Measurements from ENCODE around the gene PIP5K1B. TPM values are rescaled to one million over a fixed set of nuclear protein-coding genes. Genes with fewer than 3 reads are reported as not detected.

Gene PIP5K1B
- total RNA-seq, 1 donor from 2014 or later, result 1.3 TPM

GRCh38 chr9:68720656-68721313 is 15.7 kb downstream of the PIP5K1B start:
- no peaks in the 10 kb centered on the region for H3K4me1 Mint-ChIP-seq (ENCODE audit: low read depth, unreplicated experiment)
- TF ChIP-seq CTCF (IDR thresholded peaks at IDR 0.05; ENCODE audit: insufficient read depth, low read depth, low read length), result no peak
- TF ChIP-seq EZH2 (IDR thresholded peaks at IDR 0.05; ENCODE audit: insufficient read depth, low read length), result no peak
- Histone ChIP-seq H3K36me3 (ENCODE audit: insufficient read depth, low read length) (no peaks in the 10 kb centered on the region), H3K27me3 (ENCODE audit: insufficient read depth, low read length) (no peaks in the 10 kb centered on the region), H3K4me3 (ENCODE audit: insufficient read depth, low read depth, low read length) (no peak overlapping the region), H3K27ac (ENCODE audit: low read depth, low read length) (no peak overlapping the region), H3K4me1 (ENCODE audit: insufficient read depth, low read length) (no peaks in the 10 kb centered on the region), H3K79me2 (ENCODE audit: insufficient read depth, low read length) (no peaks in the 10 kb centered on the region), H3K9me3 (ENCODE audit: insufficient read depth, low read depth, low read length) (no peaks in the 10 kb centered on the region), H3K9ac (ENCODE audit: low read length) (no peak overlapping the region), H2AFZ (ENCODE audit: low read depth, low read length) (no peak overlapping the region), H3K4me2 (ENCODE audit: low read length) (no peak overlapping the region), H4K20me1 (ENCODE audit: insufficient read depth, low read length) (no peaks in the 10 kb centered on the region)
- H3K4me3 Mint-ChIP-seq (ENCODE audit: unreplicated experiment), result no peak overlapping the region
- H3K27ac Mint-ChIP-seq (ENCODE audit: unreplicated experiment), result no peak overlapping the region
- H3K27me3 Mint-ChIP-seq (ENCODE audit: low read depth, unreplicated experiment), result peaks cover 3% of the 10 kb centered on the region
- DNase-seq (ENCODE audit: low read depth) (no peak), FAIRE-seq (no peak)
- H3K36me3 Mint-ChIP-seq (ENCODE audit: low read depth, unreplicated experiment), result no peaks in the 10 kb centered on the region
- H3K9me3 Mint-ChIP-seq (ENCODE audit: unreplicated experiment), result no peaks in the 10 kb centered on the region

GRCh38 chr9:68721666-68722330 is 16.8 kb downstream of the PIP5K1B start:
- H3K4me1 Mint-ChIP-seq (ENCODE audit: low read depth, unreplicated experiment), result no peaks in the 10 kb centered on the region
- Histone ChIP-seq H3K4me3 (ENCODE audit: insufficient read depth, low read depth, low read length) (no peak overlapping the region), H4K20me1 (ENCODE audit: insufficient read depth, low read length) (no peaks in the 10 kb centered on the region), H3K4me2 (ENCODE audit: low read length) (no peak overlapping the region), H3K36me3 (ENCODE audit: insufficient read depth, low read length) (no peaks in the 10 kb centered on the region), H3K9ac (ENCODE audit: low read length) (no peak overlapping the region), H3K27ac (ENCODE audit: low read depth, low read length) (no peak overlapping the region), H3K79me2 (ENCODE audit: insufficient read depth, low read length) (no peaks in the 10 kb centered on the region), H2AFZ (ENCODE audit: low read depth, low read length) (no peak overlapping the region), H3K4me1 (ENCODE audit: insufficient read depth, low read length) (no peaks in the 10 kb centered on the region), H3K27me3 (ENCODE audit: insufficient read depth, low read length) (no peaks in the 10 kb centered on the region), H3K9me3 (ENCODE audit: insufficient read depth, low read depth, low read length) (no peaks in the 10 kb centered on the region)
- H3K4me3 Mint-ChIP-seq (ENCODE audit: unreplicated experiment), result no peak overlapping the region
- DNase-seq (ENCODE audit: low read depth), result no peak
- H3K27ac Mint-ChIP-seq (ENCODE audit: unreplicated experiment), result no peak overlapping the region
- no peaks in the 10 kb centered on the region for H3K36me3 Mint-ChIP-seq (ENCODE audit: low read depth, unreplicated experiment)
- no peak for TF ChIP-seq CTCF (IDR thresholded peaks at IDR 0.05; ENCODE audit: insufficient read depth, low read depth, low read length)
- TF ChIP-seq EZH2 (IDR thresholded peaks at IDR 0.05; ENCODE audit: insufficient read depth, low read length), result no peak
- FAIRE-seq, result no peak
- H3K27me3 Mint-ChIP-seq (ENCODE audit: low read depth, unreplicated experiment), result peaks cover 3% of the 10 kb centered on the region
- H3K9me3 Mint-ChIP-seq (ENCODE audit: unreplicated experiment), result no peaks in the 10 kb centered on the region

- Histone ChIP-seq H2AFZ (ENCODE audit: low read depth, low read length) (no peak overlapping the region), H3K36me3 (ENCODE audit: insufficient read depth, low read length) (no peaks in the 10 kb centered on the region), H3K4me1 (ENCODE audit: insufficient read depth, low read length) (no peaks in the 10 kb centered on the region), H3K27ac (ENCODE audit: low read depth, low read length) (no peak overlapping the region), H4K20me1 (ENCODE audit: insufficient read depth, low read length) (no peaks in the 10 kb centered on the region), H3K9me3 (ENCODE audit: insufficient read depth, low read depth, low read length) (no peaks in the 10 kb centered on the region), H3K79me2 (ENCODE audit: insufficient read depth, low read length) (no peaks in the 10 kb centered on the region), H3K4me2 (ENCODE audit: low read length) (no peak overlapping the region), H3K27me3 (ENCODE audit: insufficient read depth, low read length) (no peaks in the 10 kb centered on the region), H3K4me3 (ENCODE audit: insufficient read depth, low read depth, low read length) (no peak overlapping the region), H3K9ac (ENCODE audit: low read length) (no peak overlapping the region)
- no peaks in the 10 kb centered on the region for H3K36me3 Mint-ChIP-seq (ENCODE audit: low read depth, unreplicated experiment)
- DNase-seq (ENCODE audit: low read depth) (no peak), FAIRE-seq (no peak)
- TF ChIP-seq CTCF (IDR thresholded peaks at IDR 0.05; ENCODE audit: insufficient read depth, low read depth, low read length), result no peak
- no peak for TF ChIP-seq EZH2 (IDR thresholded peaks at IDR 0.05; ENCODE audit: insufficient read depth, low read length)
- no peaks in the 10 kb centered on the region for H3K4me1 Mint-ChIP-seq (ENCODE audit: low read depth, unreplicated experiment)
- H3K9me3 Mint-ChIP-seq (ENCODE audit: unreplicated experiment), result no peaks in the 10 kb centered on the region
- no peaks in the 10 kb centered on the region for H3K27me3 Mint-ChIP-seq (ENCODE audit: low read depth, unreplicated experiment)
- no peak overlapping the region for H3K4me3 Mint-ChIP-seq (ENCODE audit: unreplicated experiment)
- H3K27ac Mint-ChIP-seq (ENCODE audit: unreplicated experiment), result no peak overlapping the region
Measured at GRCh38 chr9:68725070-68725469, 20.0 kb downstream of the PIP5K1B start.

Data from astrocyte (in vitro differentiated cells and primary cell).